T-cell (primary cell): ENCODE measurements around the gene GALNTL6. TPM values are rescaled to one million over a fixed set of nuclear protein-coding genes. Genes with fewer than 3 reads are reported as not detected.

Experiments
- ATAC-seq, 4 experiments: fragments of 200-7000 bp in 3 of 4; fragments of 150-1000 bp in 1 of 4; cut with Tn5 transposase; replicated peaks in 1 of 4; 1 replicate in 3 of 4; 2 replicates in 1 of 4; pipeline ENCODE4 v1.10.0; 2021; ENCODE audit warnings: moderate library complexity in 3 of 4, mild to moderate bottlenecking in 2 of 4, moderate number of reproducible peaks in 1 of 4
- CTCF ChIA-PET, 2 donors: fragments of 300-600 bp; sonication (Branson Sonifier 250); formaldehyde crosslinking; loops; one replicate each; lab custom pipeline; 2022; ENCODE audit warnings: antibody characterized with exemption in 2 of 2; lab: Charles Lee
- POLR2A ChIA-PET, 2 donors: fragments of 300-600 bp; sonication (Branson Sonifier 250); formaldehyde crosslinking; loops; one replicate each; lab custom pipeline; 2022; ENCODE audit warnings: antibody characterized with exemption in 2 of 2; lab: Charles Lee
- DNase-seq, 35 experiments: peaks; one replicate each; pipeline versions ENCODE4 v3.0.0 to v3.0.0-alpha.2; 2013 to 2023
- H3K27ac ChIP-seq: one replicate; pipeline ENCODE4 v1.5.1; 2013; ENCODE audit warnings: low read length
- H3K27me3 ChIP-seq, 2 experiments: replicated peaks in 1 of 2; 1 replicate in 1 of 2; 2 replicates in 1 of 2; pipeline versions ENCODE4 v1.6.1 to v1.7.0; 2013; ENCODE audit warnings: low read length in 1 of 2, mixed read lengths in 1 of 2; ENCODE audit not compliant: control insufficient read depth in 2 of 2, insufficient read depth in 2 of 2; ENCODE audit errors: extremely low read depth in 1 of 2
- H3K36me3 ChIP-seq, 2 donors: 1 replicate in 1 of 2; 2 replicates in 1 of 2; pipeline versions ENCODE4 v1.6.1 to v1.7.0; 2013; ENCODE audit warnings: low read length in 1 of 2; ENCODE audit not compliant: control insufficient read depth in 2 of 2, insufficient read depth in 1 of 2; ENCODE audit errors: extremely low read depth in 1 of 2
- H3K4me1 ChIP-seq, 2 experiments: 1 replicate in 1 of 2; 2 replicates in 1 of 2; pipeline versions ENCODE4 v1.6.1 to v1.7.0; 2013; ENCODE audit warnings: low read length in 2 of 2, mixed read lengths in 1 of 2; ENCODE audit not compliant: insufficient read depth in 2 of 2, control insufficient read depth in 1 of 2; ENCODE audit errors: extremely low read depth in 1 of 2
- H3K4me3 ChIP-seq, 2 donors: 1 replicate in 1 of 2; 2 replicates in 1 of 2; pipeline versions ENCODE4 v1.5.1 to v1.7.0; 2013; ENCODE audit warnings: mild to moderate bottlenecking in 2 of 2, low read length in 1 of 2, moderate library complexity in 1 of 2; ENCODE audit not compliant: control insufficient read depth in 1 of 2; ENCODE audit errors: extremely low read depth in 1 of 2
- H3K9me3 ChIP-seq: 2 replicates; pipeline ENCODE4 v1.7.0; 2013
- H3K27ac Mint-ChIP-seq, 2 donors: one replicate each; pipeline ENCODE4 v1.8.0; 2020 to 2021; ENCODE audit warnings: mild to moderate bottlenecking in 2 of 2, mixed read lengths in 2 of 2
- H3K27me3 Mint-ChIP-seq, 2 donors: one replicate each; pipeline ENCODE4 v1.8.0; 2021 to 2022; ENCODE audit warnings: mixed read lengths in 2 of 2
- H3K36me3 Mint-ChIP-seq: one replicate; pipeline ENCODE4 v1.8.0; 2021; ENCODE audit warnings: mixed read lengths
- H3K4me1 Mint-ChIP-seq, 3 donors: one replicate each; pipeline ENCODE4 v1.8.0; 2020 to 2022; ENCODE audit warnings: mixed read lengths in 3 of 3, mild to moderate bottlenecking in 1 of 3
- H3K4me3 Mint-ChIP-seq, 3 donors: one replicate each; pipeline ENCODE4 v1.8.0; 2020 to 2022; ENCODE audit warnings: mild to moderate bottlenecking in 3 of 3, mixed read lengths in 3 of 3, moderate library complexity in 3 of 3
- H3K9me3 Mint-ChIP-seq, 3 donors: one replicate each; pipeline ENCODE4 v1.8.0; 2020 to 2022; ENCODE audit warnings: mixed read lengths in 3 of 3
- WGBS: methylation state at CpG from one replicate; pipeline ENCODE4 v1.1.5; 2013; ENCODE audit warnings: missing lambda C conversion rate; ENCODE audit not compliant: insufficient coverage; 5-methylcytosine and 5-hydroxymethylcytosine counted together
- total RNA-seq, 35 experiments: library from RNA in 6 of 35; stranded (reverse) in 6 of 35; fragments of 120-200 nt in 1 of 35; gene quantifications; one replicate each; pipeline versions ENCODE4 v1.2.1 to v1.2.4 and lab custom pipeline; 2013 to 2026

The GALNTL6 gene
- total RNA-seq, 5 donors from 2014 or later (not counting 1 experiment from before 2014, with no cell fraction given): not detected

- Histone ChIP-seq H3K27ac (no peak overlapping the region), H3K4me1 (no peaks in the 10 kb centered on the region), H3K27me3 (peaks cover 0 to 3% of the 10 kb centered on the region in 2 experiments), H3K9me3 (no peaks in the 10 kb centered on the region), H3K36me3 (no peaks in the 10 kb centered on the region), H3K4me3 (no peak overlapping the region)
- H3K4me1 Mint-ChIP-seq: no peaks in the 10 kb centered on the region
- ChIA-PET CTCF (no interaction called here), POLR2A (no interaction called here)
- no peak for DNase-seq
- H3K9me3 Mint-ChIP-seq: no peaks in the 10 kb centered on the region
- no peak overlapping the region for H3K27ac Mint-ChIP-seq
- H3K36me3 Mint-ChIP-seq: no peaks in the 10 kb centered on the region
- no peak for ATAC-seq
- H3K4me3 Mint-ChIP-seq: no peak overlapping the region
- H3K27me3 Mint-ChIP-seq: peaks cover 11 to 20% of the 10 kb centered on the region in 2 donors
Observed at GRCh38 chr4:172997856-172998255, 1184.7 kb downstream of the GALNTL6 start.

DNA sequence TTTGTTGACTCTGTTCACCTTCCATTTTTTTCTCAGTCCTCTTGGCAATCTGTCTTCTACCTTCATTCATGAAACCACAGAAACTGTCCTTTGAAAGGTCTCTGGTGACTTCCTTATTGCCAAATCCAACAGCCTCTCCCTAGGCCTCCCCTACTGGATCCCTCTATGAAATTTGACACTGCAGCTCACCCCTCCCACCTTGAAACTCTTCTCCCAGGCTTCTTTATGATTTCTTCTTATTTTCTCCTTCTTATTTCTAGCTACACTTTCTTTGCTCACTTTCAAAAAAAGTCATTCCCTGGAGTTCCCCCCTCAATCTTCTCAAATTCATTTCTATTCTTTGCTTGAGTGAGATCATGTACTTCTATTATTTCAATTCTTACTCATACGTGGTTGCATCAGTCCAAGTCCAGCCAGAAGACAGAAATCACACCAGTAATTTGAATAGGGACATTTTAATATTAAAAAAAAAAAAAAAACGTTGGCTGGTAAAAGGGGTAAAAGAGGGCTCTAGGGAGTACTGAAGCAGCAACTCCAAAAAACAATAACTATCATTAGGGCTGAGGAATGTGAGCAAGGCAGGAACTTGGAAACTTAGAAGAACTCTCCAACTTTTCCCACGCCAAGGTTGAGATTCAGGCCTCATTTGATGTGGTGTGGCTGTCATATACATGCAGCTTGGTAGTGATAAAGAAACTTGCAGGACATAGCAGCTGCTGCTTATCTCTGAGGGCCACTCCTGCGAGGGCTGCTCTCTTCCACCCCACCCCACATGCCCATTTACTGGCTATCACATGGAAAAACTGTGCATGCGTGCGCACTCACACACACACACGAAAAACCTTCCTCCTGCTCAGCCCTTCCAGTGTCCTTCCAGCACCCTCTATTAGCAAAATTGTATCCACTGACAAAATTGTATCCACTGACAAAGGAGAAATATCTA, 1185.6 kb downstream of the GALNTL6 start:
- H3K4me3 ChIP-seq: no peak overlapping the region
- CTCF ChIA-PET: interaction anchor here in 1 of 2 donors (0.7 kb wide), 1 partner anchor 320 kb away, joined by 3 read pairs; no protein-coding TSS in a partner anchor
- H3K4me1 ChIP-seq: no peaks in the 10 kb centered on the region
- no peaks in the 10 kb centered on the region for H3K9me3 Mint-ChIP-seq
- ATAC-seq: no peak
- H3K4me3 Mint-ChIP-seq: no peak overlapping the region
- H3K27ac ChIP-seq: no peak overlapping the region
- no peaks in the 10 kb centered on the region for H3K4me1 Mint-ChIP-seq
- no peak for DNase-seq
- no peaks in the 10 kb centered on the region for H3K36me3 Mint-ChIP-seq
- no peaks in the 10 kb centered on the region for H3K36me3 ChIP-seq
- 76% methylated on average over 4 of the region's 7 CpGs for WGBS
- no peaks in the 10 kb centered on the region for H3K9me3 ChIP-seq
- POLR2A ChIA-PET: interaction anchor here in 1 of 2 donors (0.7 kb wide), 1 partner anchor 28 kb away, joined by 6 read pairs; no protein-coding TSS in a partner anchor
- peaks cover 0 to 3% of the 10 kb centered on the region in 2 experiments for H3K27me3 ChIP-seq
- H3K27ac Mint-ChIP-seq: no peak overlapping the region
- peaks cover 11 to 20% of the 10 kb centered on the region in 2 donors for H3K27me3 Mint-ChIP-seq

DNA sequence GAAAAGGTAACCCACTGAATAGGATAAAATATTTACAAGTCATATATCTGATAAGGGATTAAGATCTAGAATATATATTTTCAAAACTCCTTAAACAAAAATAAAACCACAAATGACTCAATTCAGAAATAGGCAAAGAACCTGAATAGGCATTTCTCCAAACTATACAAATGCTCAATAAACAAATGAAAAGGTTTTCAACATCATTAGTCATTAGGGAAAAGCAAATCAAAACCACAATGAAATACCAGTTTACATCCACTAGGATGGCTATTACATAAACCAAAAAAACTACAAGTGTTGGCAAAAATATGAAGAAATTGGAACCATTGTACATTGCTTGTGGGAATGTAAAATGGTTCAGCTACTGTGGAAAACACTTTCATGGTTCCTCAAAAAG, 1188.4 kb downstream of the GALNTL6 start:
- ATAC-seq: no peak
- no peaks in the 10 kb centered on the region for H3K4me1 ChIP-seq
- Mint-ChIP-seq H3K36me3 (no peaks in the 10 kb centered on the region), H3K27ac (no peak overlapping the region), H3K27me3 (peaks cover 7 to 14% of the 10 kb centered on the region in 2 donors), H3K4me3 (no peak overlapping the region), H3K9me3 (no peaks in the 10 kb centered on the region), H3K4me1 (no peaks in the 10 kb centered on the region)
- H3K27ac ChIP-seq: no peak overlapping the region
- ChIA-PET POLR2A (no interaction called here), CTCF (interaction anchor here in 1 of 2 donors (0.8 kb wide), 1 partner anchor 11 kb away, joined by 4 read pairs; no protein-coding TSS in a partner anchor)
- H3K9me3 ChIP-seq: no peaks in the 10 kb centered on the region
- DNase-seq: no peak
- H3K4me3 ChIP-seq: no peak overlapping the region
- H3K36me3 ChIP-seq: no peaks in the 10 kb centered on the region
- H3K27me3 ChIP-seq: peaks cover 0 to 3% of the 10 kb centered on the region in 2 experiments

GRCh38 chr4:173002830-173003561, 1189.8 kb downstream of the GALNTL6 start:
- WGBS: 95% methylated on average over 2 of the region's 6 CpGs
- ChIA-PET CTCF (interaction anchor here (0.6 to 1.1 kb wide), 3 partner anchors 10 to 368 kb away, joined by 3 to 11 read pairs (median 4); partner anchors contain the start of gene SAP30 (in 1 of the 2)), POLR2A (no interaction called here)
- ATAC-seq (no peak), DNase-seq (no peak)
- Mint-ChIP-seq H3K9me3 (no peaks in the 10 kb centered on the region), H3K4me1 (no peaks in the 10 kb centered on the region), H3K27me3 (peaks cover 3 to 10% of the 10 kb centered on the region in 2 donors), H3K36me3 (no peaks in the 10 kb centered on the region), H3K4me3 (no peak overlapping the region), H3K27ac (no peak overlapping the region)
- Histone ChIP-seq H3K27ac (no peak overlapping the region), H3K27me3 (peaks cover 0 to 3% of the 10 kb centered on the region in 2 experiments), H3K4me1 (no peaks in the 10 kb centered on the region), H3K4me3 (no peak overlapping the region), H3K9me3 (no peaks in the 10 kb centered on the region), H3K36me3 (no peaks in the 10 kb centered on the region)

DNA sequence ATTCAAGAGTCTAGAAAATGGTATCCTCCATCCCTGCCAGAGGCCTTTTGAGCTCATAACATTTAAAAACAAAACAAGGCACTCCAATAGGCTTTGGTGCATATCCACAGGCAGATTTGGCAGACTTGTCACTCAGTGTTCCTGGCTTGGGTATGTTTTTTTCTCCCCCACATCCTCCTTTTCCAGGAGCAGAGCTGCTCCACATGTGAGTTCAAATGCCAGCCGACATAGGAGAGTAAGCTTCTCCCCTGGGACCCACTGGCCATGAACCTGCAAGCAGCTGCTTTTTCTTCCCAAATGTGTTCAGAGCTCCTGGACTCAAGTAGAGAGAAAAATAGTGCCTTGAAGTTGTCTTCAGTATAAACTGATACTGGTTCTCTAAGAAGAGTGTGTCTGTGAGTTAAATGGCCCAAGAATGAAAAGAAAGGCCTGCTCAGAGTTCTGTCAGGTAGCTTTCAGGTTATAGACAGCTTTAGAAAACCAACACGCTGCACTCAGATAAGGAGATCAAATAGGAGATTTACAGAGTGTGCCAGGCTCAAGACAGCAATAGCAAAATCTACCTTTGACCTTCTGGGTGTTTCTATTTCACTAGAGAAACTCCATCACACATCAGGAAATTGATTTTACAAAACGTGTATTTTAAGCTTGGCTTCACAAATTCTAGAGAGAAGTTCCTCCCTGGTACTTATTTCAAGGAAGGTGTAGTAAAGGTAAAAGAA, 1192.9 kb downstream of the GALNTL6 start:
- no peaks in the 10 kb centered on the region for H3K9me3 Mint-ChIP-seq
- H3K36me3 ChIP-seq: no peaks in the 10 kb centered on the region
- H3K27me3 ChIP-seq: no peaks in the 10 kb centered on the region
- no peaks in the 10 kb centered on the region for H3K36me3 Mint-ChIP-seq
- no peaks in the 10 kb centered on the region for H3K4me1 Mint-ChIP-seq
- WGBS: 50% methylated on average over 1 of the region's 3 CpGs
- CTCF ChIA-PET: interaction anchor here (0.6 to 1.2 kb wide), 4 partner anchors 10 to 300 kb away, joined by 3 to 5 read pairs (median 3); no protein-coding TSS in a partner anchor
- no peak overlapping the region for H3K27ac ChIP-seq
- H3K4me1 ChIP-seq: no peaks in the 10 kb centered on the region
- no peak overlapping the region for H3K4me3 Mint-ChIP-seq
- H3K9me3 ChIP-seq: no peaks in the 10 kb centered on the region
- H3K4me3 ChIP-seq: no peak overlapping the region
- POLR2A ChIA-PET: no interaction called here
- no peak for ATAC-seq
- H3K27ac Mint-ChIP-seq: no peak overlapping the region
- DNase-seq: no peak
- no peaks in the 10 kb centered on the region for H3K27me3 Mint-ChIP-seq

DNA sequence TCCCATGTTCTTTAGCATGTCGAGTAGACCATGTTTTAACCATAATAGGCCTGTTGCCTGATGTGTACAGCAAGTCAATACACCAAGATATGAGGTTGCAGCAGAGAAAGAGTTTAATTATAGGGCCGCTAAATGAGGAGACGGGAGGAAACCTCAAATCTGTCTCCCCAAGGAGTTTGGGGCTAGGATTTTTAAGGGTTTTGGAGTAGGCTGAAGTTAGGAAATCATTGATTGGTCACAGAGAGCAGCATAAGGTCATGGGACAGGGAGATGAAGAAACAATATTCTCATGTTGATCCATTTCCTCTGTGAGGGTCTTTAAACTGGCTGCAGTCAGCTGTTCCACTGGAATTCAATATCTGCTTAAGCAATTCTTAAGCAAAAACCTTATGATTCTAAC, 1195.2 kb downstream of the GALNTL6 start:
- H3K27ac ChIP-seq: no peak overlapping the region
- H3K9me3 ChIP-seq: no peaks in the 10 kb centered on the region
- Mint-ChIP-seq H3K36me3 (no peaks in the 10 kb centered on the region), H3K27ac (no peak overlapping the region), H3K9me3 (no peaks in the 10 kb centered on the region), H3K4me1 (no peaks in the 10 kb centered on the region), H3K4me3 (no peak overlapping the region), H3K27me3 (no peaks in the 10 kb centered on the region)
- WGBS: 40% methylated on average over 1 of the region's 3 CpGs
- no peaks in the 10 kb centered on the region for H3K36me3 ChIP-seq
- POLR2A ChIA-PET: no interaction called here
- no peaks in the 10 kb centered on the region for H3K27me3 ChIP-seq
- ATAC-seq: no peak
- CTCF ChIA-PET: interaction anchor here in 1 of 2 donors (0.9 kb wide), 1 partner anchor 443 kb away, joined by 3 read pairs; no protein-coding TSS in a partner anchor
- H3K4me3 ChIP-seq: no peak overlapping the region
- H3K4me1 ChIP-seq: no peaks in the 10 kb centered on the region
- no peak for DNase-seq
